HG03064 (cell line): ENCODE data around the gene LAGE3.

ENCODE experiments used
- ATAC-seq: cut with Tn5 transposase; IDR thresholded peaks from one replicate; pipeline ENCODE4 v1.9.1; 2021; ENCODE audit warnings: low read depth; ENCODE audit not compliant: unreplicated experiment

The LAGE3 gene

GRCh38 chrX:154460326-154460725, 18.8 kb downstream of the LAGE3 start:
- no peak for ATAC-seq

GRCh38 chrX:154459832-154460231, 19.2 kb downstream of the LAGE3 start:
- no peak for ATAC-seq

GRCh38 chrX:154458954-154459778, 19.9 kb downstream of the LAGE3 start:
- ATAC-seq, result no peak

- peak; percentile 48 for ATAC-seq
Observed at GRCh38 chrX:154458116-154458953, 20.7 kb downstream of the LAGE3 start, which contains the start of gene PLXNA3. Gene PLXNA3, plus strand, starts transcription at chrX:154458281. Its CDS starts 1,903 bp downstream, at chrX:154460184.

- ATAC-seq, result peak; percentile 49
Observed at GRCh38 chrX:154457491-154458115, 21.5 kb downstream of the LAGE3 start.

GRCh38 chrX:154452823-154453222, 26.3 kb downstream of the LAGE3 start:
- no peak for ATAC-seq

GRCh38 chrX:154450312-154450711, 28.8 kb downstream of the LAGE3 start:
- ATAC-seq, result no peak

GRCh38 chrX:154449618-154450017, 29.5 kb downstream of the LAGE3 start:
- ATAC-seq, result no peak

GRCh38 chrX:154448484-154448883, 30.6 kb downstream of the LAGE3 start:
- no peak for ATAC-seq

GRCh38 chrX:154446430-154446829, 32.7 kb downstream of the LAGE3 start:
- ATAC-seq, result no peak

GRCh38 chrX:154445776-154446175, 33.3 kb downstream of the LAGE3 start:
- ATAC-seq, result no peak

- ATAC-seq, result no peak
Observed at GRCh38 chrX:154444755-154445246, 34.3 kb downstream of the LAGE3 start.

- ATAC-seq, result peak; percentile 79
Observed at GRCh38 chrX:154443992-154444754, 34.9 kb downstream of the LAGE3 start, which contains the start of gene FAM50A. Gene FAM50A, plus strand, starts transcription at chrX:154444141. Its CDS starts 95 bp downstream, at chrX:154444236.

GRCh38 chrX:154443479-154443910, 35.6 kb downstream of the LAGE3 start:
- ATAC-seq, result no peak

- ATAC-seq, result no peak
Observed at GRCh38 chrX:154441984-154442707, 36.9 kb downstream of the LAGE3 start.

GRCh38 chrX:154441564-154441963, 37.5 kb downstream of the LAGE3 start:
- ATAC-seq, result no peak

GRCh38 chrX:154440623-154441357, 38.3 kb downstream of the LAGE3 start:
- no peak for ATAC-seq

- ATAC-seq, result no peak
Observed at GRCh38 chrX:154439841-154440240, 39.2 kb downstream of the LAGE3 start.
